Mesenchymal stem cell (in vitro differentiated cells and primary cell): ENCODE results near the gene NDRG2.
"Not testable (repeated sequence)": the region's sequence is repeated elsewhere in the genome, so short reads cannot be mapped to it uniquely, and the experiment has no call there.

Experiments
- DNase-seq: peaks from one replicate; pipeline ENCODE4 v3.0.0-alpha.2; 2013
- H2AFZ ChIP-seq: one replicate; pipeline ENCODE4 v1.6.1; 2013; ENCODE audit warnings: low read depth, mild to moderate bottlenecking, control low read depth, inconsistent platforms, low read length, moderate library complexity
- H2AK5ac ChIP-seq: 2 replicates; pipeline ENCODE4 v1.6.1; 2013; ENCODE audit warnings: low read length, moderate library complexity, mild to moderate bottlenecking, inconsistent platforms; ENCODE audit not compliant: severe bottlenecking
- H2BK120ac ChIP-seq: one replicate; pipeline ENCODE4 v1.6.1; 2013; ENCODE audit warnings: low read depth, mild to moderate bottlenecking, inconsistent platforms, low read length, moderate library complexity
- H2BK12ac ChIP-seq, 2 experiments: one replicate each; pipeline ENCODE4 v1.6.1; 2013; ENCODE audit warnings: inconsistent platforms in 2 of 2, low read length in 2 of 2, mild to moderate bottlenecking in 2 of 2, moderate library complexity in 2 of 2, control low read depth in 1 of 2
- H2BK15ac ChIP-seq: one replicate; pipeline ENCODE4 v1.6.1; 2013; ENCODE audit warnings: mild to moderate bottlenecking, low read depth, inconsistent platforms; ENCODE audit not compliant: poor library complexity, severe bottlenecking
- H2BK5ac ChIP-seq: 2 replicates; pipeline ENCODE4 v1.6.1; 2013; ENCODE audit warnings: low read depth, mild to moderate bottlenecking, low read length, control low read depth, inconsistent platforms; ENCODE audit not compliant: poor library complexity, severe bottlenecking
- H3K14ac ChIP-seq, 2 experiments: one replicate each; pipeline ENCODE4 v1.6.1; 2013; ENCODE audit warnings: inconsistent platforms in 2 of 2, low read length in 2 of 2, control low read depth in 1 of 2, mild to moderate bottlenecking in 1 of 2, moderate library complexity in 1 of 2
- H3K18ac ChIP-seq, 2 experiments: one replicate each; pipeline ENCODE4 v1.6.1; 2013; ENCODE audit warnings: inconsistent platforms in 2 of 2, low read length in 2 of 2, control low read depth in 1 of 2, low read depth in 1 of 2, mild to moderate bottlenecking in 1 of 2
- H3K23ac ChIP-seq, 2 experiments: one replicate each; pipeline ENCODE4 v1.6.1; 2013; ENCODE audit warnings: inconsistent platforms in 2 of 2, low read length in 2 of 2, mild to moderate bottlenecking in 2 of 2, moderate library complexity in 2 of 2, control low read depth in 1 of 2
- H3K27ac ChIP-seq: 2 replicates; pipeline ENCODE4 v1.5.1; 2013; ENCODE audit warnings: mild to moderate bottlenecking, moderate library complexity, low read length, control low read depth, inconsistent platforms; ENCODE audit not compliant: poor library complexity, severe bottlenecking
- H3K27me3 ChIP-seq, 2 experiments: 2 replicates each; pipeline versions ENCODE4 v1.6.1 to v1.7.0; 2013; ENCODE audit warnings: low read length in 2 of 2, mild to moderate bottlenecking in 2 of 2, moderate library complexity in 2 of 2, control low read depth in 1 of 2, inconsistent platforms in 1 of 2; ENCODE audit not compliant: control insufficient read depth in 1 of 2, insufficient read depth in 1 of 2
- H3K36me3 ChIP-seq, 2 experiments: 2 replicates each; pipeline versions ENCODE4 v1.6.1 to v1.7.0; 2013; ENCODE audit warnings: low read length in 2 of 2, control low read depth in 1 of 2, inconsistent platforms in 1 of 2, low read depth in 1 of 2, mild to moderate bottlenecking in 1 of 2; ENCODE audit not compliant: insufficient read depth in 2 of 2, control insufficient read depth in 1 of 2
- H3K4ac ChIP-seq, 2 experiments: one replicate each; pipeline ENCODE4 v1.6.1; 2013; ENCODE audit warnings: inconsistent platforms in 2 of 2, low read length in 2 of 2, mild to moderate bottlenecking in 2 of 2, moderate library complexity in 2 of 2, control low read depth in 1 of 2, low read depth in 1 of 2
- H3K4me1 ChIP-seq: 2 replicates; pipeline ENCODE4 v1.6.1; 2013; ENCODE audit warnings: low read depth, low read length, control low read depth; ENCODE audit not compliant: control insufficient read depth, insufficient read depth
- H3K4me2 ChIP-seq: 2 replicates; pipeline ENCODE4 v1.6.1; 2013; ENCODE audit warnings: low read length, mild to moderate bottlenecking, inconsistent platforms; ENCODE audit not compliant: poor library complexity, severe bottlenecking
- H3K4me3 ChIP-seq, 2 experiments: 2 replicates each; pipeline versions ENCODE4 v1.5.1 to v1.7.0; 2013; ENCODE audit warnings: low read length in 2 of 2, mild to moderate bottlenecking in 2 of 2, control low read depth in 1 of 2, low read depth in 1 of 2; ENCODE audit not compliant: insufficient read depth in 1 of 2
- H3K79me1 ChIP-seq: replicated peaks from 2 replicates; pipeline ENCODE4 v1.6.1; 2013; ENCODE audit warnings: mild to moderate bottlenecking, control low read depth, low read length, inconsistent platforms; ENCODE audit not compliant: poor library complexity, severe bottlenecking
- H3K9ac ChIP-seq: 2 replicates; pipeline ENCODE4 v1.7.0; 2013; ENCODE audit warnings: mild to moderate bottlenecking, low read length, moderate library complexity
- H3K9me3 ChIP-seq: 2 replicates; pipeline ENCODE4 v1.7.0; 2013; ENCODE audit warnings: mild to moderate bottlenecking, low read length; ENCODE audit not compliant: control insufficient read depth
- H4K8ac ChIP-seq: one replicate; pipeline ENCODE4 v1.6.1; 2013; ENCODE audit warnings: inconsistent platforms, mild to moderate bottlenecking, low read length, moderate library complexity
- H4K91ac ChIP-seq: one replicate; pipeline ENCODE4 v1.6.1; 2013; ENCODE audit warnings: mild to moderate bottlenecking, low read length, inconsistent platforms
- WGBS: methylation state at CpG from one replicate; pipeline ENCODE4 v1.1.7; 2013; ENCODE audit warnings: mixed read lengths; 5-methylcytosine and 5-hydroxymethylcytosine counted together

The NDRG2 gene

DNA sequence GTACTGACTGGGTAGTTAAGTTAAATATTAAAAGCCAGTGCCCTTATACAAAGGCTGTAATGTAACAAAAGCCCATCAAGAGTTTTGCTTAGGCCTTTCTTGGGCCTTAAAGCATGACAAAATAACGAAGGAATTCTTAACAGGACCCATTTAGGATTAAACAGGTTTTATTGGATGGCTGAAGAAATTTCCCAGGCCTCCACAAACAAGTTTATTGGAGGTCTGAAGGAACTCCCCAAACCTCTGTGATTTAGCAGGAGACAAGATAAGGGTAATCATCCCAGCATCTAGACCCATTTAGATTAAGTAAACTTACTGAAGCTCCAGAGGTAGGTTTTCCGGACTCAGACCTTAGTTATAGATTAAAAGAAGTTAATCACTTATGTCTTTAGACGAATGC is 15.1 kb downstream of the NDRG2 start:
- 50% methylated on average over 1 of the region's 3 CpGs for WGBS
- not testable (repeated sequence) for H3K14ac ChIP-seq, H4K8ac ChIP-seq, H2AFZ ChIP-seq, H3K9ac ChIP-seq, H2AK5ac ChIP-seq, H3K27ac ChIP-seq, H3K4me3 ChIP-seq, H2BK120ac ChIP-seq, H3K9me3 ChIP-seq, H3K36me3 ChIP-seq, H2BK15ac ChIP-seq, H2BK5ac ChIP-seq, H2BK12ac ChIP-seq, H3K4me2 ChIP-seq, H4K91ac ChIP-seq, H3K4me1 ChIP-seq, H3K79me1 ChIP-seq, H3K4ac ChIP-seq, H3K18ac ChIP-seq, H3K23ac ChIP-seq, DNase-seq
- peaks cover 20 to 35% of the 10 kb centered on the region in 2 experiments for H3K27me3 ChIP-seq

DNA sequence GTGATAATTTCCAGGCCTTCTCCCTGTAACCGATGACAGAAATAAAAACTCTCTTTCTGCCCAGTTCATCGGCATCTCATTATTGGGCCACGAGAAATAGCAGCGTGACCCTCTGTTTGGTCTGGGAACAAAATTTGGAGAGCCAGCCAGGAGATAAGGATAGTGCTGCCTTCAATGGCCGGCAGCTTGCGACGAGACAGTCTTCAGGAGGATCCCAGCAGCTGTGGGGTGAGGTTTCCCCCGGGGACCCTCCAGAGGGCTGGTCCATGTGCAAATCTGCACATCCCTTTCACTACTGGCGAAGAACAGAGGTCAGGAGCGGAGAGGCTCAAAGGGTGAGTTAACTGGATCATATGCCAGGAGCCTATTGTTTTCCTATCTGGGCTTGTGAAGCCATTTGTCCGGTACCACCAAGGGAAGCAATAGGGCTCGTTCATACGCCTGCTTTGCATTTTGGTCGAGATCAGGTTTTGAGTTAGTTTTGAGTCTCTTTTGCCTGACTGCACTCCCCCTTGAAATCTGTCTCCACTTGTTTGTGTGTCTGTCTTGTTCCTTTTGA is 21.0 kb downstream of the NDRG2 start:
- no peak overlapping the region for H3K23ac ChIP-seq
- no peak overlapping the region for H3K4me2 ChIP-seq
- H3K27me3 ChIP-seq = no peaks in the 10 kb centered on the region
- H3K4me1 ChIP-seq = peaks cover 6% of the 10 kb centered on the region
- no peaks in the 10 kb centered on the region for H3K9me3 ChIP-seq
- WGBS = 93% methylated on average over 13 of the region's 14 CpGs
- H4K8ac ChIP-seq = no peak overlapping the region
- H2BK12ac ChIP-seq = no peak overlapping the region
- H3K79me1 ChIP-seq = no peaks in the 10 kb centered on the region
- no peak overlapping the region for H3K27ac ChIP-seq
- no peak overlapping the region for H2BK15ac ChIP-seq
- no peak overlapping the region for H3K14ac ChIP-seq
- no peak overlapping the region for H3K4ac ChIP-seq
- no peak overlapping the region for H3K4me3 ChIP-seq
- no peaks in the 10 kb centered on the region for H3K36me3 ChIP-seq
- no peak overlapping the region for H2BK120ac ChIP-seq
- H4K91ac ChIP-seq = no peak overlapping the region
- H2AK5ac ChIP-seq = no peak overlapping the region
- H3K18ac ChIP-seq = no peak overlapping the region
- no peak for DNase-seq
- no peak overlapping the region for H2BK5ac ChIP-seq
- no peak overlapping the region for H3K9ac ChIP-seq
- no peak overlapping the region for H2AFZ ChIP-seq

DNA sequence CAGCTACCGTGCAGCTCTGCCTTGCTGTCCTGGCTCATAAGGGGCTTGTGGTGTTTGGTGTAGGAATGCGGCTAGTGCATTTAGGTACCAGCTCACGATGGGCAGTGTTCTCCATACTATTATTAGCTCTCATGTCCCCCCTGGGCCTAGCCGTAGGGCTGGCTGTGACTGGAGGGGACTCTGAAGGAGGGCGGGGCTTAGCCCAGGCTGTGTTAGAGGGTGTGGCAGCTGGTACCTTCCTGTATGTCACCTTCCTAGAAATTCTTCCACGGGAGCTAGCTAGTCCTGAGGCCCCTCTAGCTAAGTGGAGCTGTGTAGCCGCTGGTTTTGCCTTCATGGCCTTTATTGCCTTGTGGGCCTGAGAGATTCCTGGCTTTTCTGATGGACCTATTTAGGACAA is 23.6 kb downstream of the NDRG2 start:
- H3K4me1 ChIP-seq = peaks cover 8% of the 10 kb centered on the region
- no peak overlapping the region for H3K9ac ChIP-seq
- no peak overlapping the region for H2AK5ac ChIP-seq
- no peak overlapping the region for H2AFZ ChIP-seq
- no peak overlapping the region for H3K14ac ChIP-seq
- DNase-seq = no peak
- no peaks in the 10 kb centered on the region for H3K27me3 ChIP-seq
- H3K27ac ChIP-seq = no peak overlapping the region
- 74% methylated on average over 6 of the region's 7 CpGs for WGBS
- no peak overlapping the region for H2BK5ac ChIP-seq
- no peak overlapping the region for H3K4ac ChIP-seq
- H3K4me2 ChIP-seq = no peak overlapping the region
- H2BK120ac ChIP-seq = no peak overlapping the region
- H2BK15ac ChIP-seq = no peak overlapping the region
- H3K9me3 ChIP-seq = no peaks in the 10 kb centered on the region
- no peaks in the 10 kb centered on the region for H3K79me1 ChIP-seq
- H4K91ac ChIP-seq = no peak overlapping the region
- H3K4me3 ChIP-seq = no peak overlapping the region
- no peak overlapping the region for H2BK12ac ChIP-seq
- no peak overlapping the region for H3K23ac ChIP-seq
- no peak overlapping the region for H4K8ac ChIP-seq
- peaks cover 7 to 16% of the 10 kb centered on the region in 2 experiments for H3K36me3 ChIP-seq
- no peak overlapping the region for H3K18ac ChIP-seq

DNA sequence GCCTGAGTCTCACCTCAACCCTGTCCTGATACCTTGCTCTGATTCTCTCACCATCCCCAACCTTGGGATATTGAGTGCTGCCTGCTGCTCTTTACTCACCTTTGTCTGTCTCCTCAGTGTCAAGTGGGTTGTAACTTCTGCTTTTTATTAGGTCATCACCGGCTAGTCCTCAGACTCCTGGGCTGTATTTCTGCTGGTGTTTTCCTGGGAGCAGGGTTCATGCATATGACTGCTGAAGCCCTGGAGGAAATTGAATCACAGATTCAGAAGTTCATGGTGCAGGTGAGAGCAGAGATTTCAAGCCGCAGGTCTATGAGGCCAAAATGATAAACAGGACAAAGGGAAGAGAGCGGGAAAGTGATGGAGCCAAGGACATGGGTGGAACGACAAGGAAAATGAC is 25.3 kb downstream of the NDRG2 start:
- 92% methylated on average over 4 of the region's 4 CpGs for WGBS
- H3K14ac ChIP-seq = no peak overlapping the region

More for the DNA sequence above, 25.3 kb downstream of the NDRG2 start:
- Histone ChIP-seq H4K91ac (no peak overlapping the region), H3K9me3 (no peaks in the 10 kb centered on the region), H3K18ac (no peak overlapping the region), H2BK12ac (no peak overlapping the region), H3K79me1 (no peaks in the 10 kb centered on the region), H2BK120ac (no peak overlapping the region), H3K9ac (no peak overlapping the region), H3K4me3 (no peak overlapping the region), H3K4ac (no peak overlapping the region), H3K27me3 (no peaks in the 10 kb centered on the region), H2AFZ (no peak overlapping the region), H3K27ac (no peak overlapping the region), H2AK5ac (no peak overlapping the region), H2BK15ac (no peak overlapping the region), H3K36me3 (peaks cover 19 to 33% of the 10 kb centered on the region in 2 experiments), H4K8ac (no peak overlapping the region), H3K23ac (no peak overlapping the region), H3K4me1 (peaks cover 8% of the 10 kb centered on the region), H3K4me2 (no peak overlapping the region), H2BK5ac (no peak overlapping the region)
- no peak for DNase-seq
